Breast epithelium (tissue), 4 donors: Measurements from ENCODE around the gene NPS. TPM values are rescaled to one million over a fixed set of nuclear protein-coding genes. Genes with fewer than 3 reads are reported as not detected.

Source experiments
- DNase-seq, 2 donors: peaks; one replicate each; pipeline ENCODE4 v3.0.0-alpha.2; 2019; ENCODE audit warnings: low spot score in 2 of 2
- H3K27ac ChIP-seq, 2 donors: fragments of 200-600 bp; sonication (generic) in 1 of 2; one replicate each; pipeline ENCODE4 v1.5.1; 2016 to 2019; ENCODE audit warnings: mild to moderate bottlenecking in 1 of 2
- H3K27me3 ChIP-seq, 2 donors: fragments of 200-600 bp; sonication (generic) in 1 of 2; one replicate each; pipeline versions ENCODE4 v1.5.1 to v1.6.0; 2017 to 2019; ENCODE audit warnings: control low read depth in 1 of 2, mild to moderate bottlenecking in 1 of 2
- H3K36me3 ChIP-seq: fragments of 200-600 bp; one replicate; pipeline ENCODE4 v1.5.1; 2019
- H3K4me1 ChIP-seq, 2 donors: fragments of 200-600 bp; sonication (generic); one replicate each; pipeline ENCODE4 v1.5.1; 2016 to 2019; ENCODE audit warnings: control low read depth in 1 of 2
- H3K4me3 ChIP-seq, 3 donors: fragments of 200-600 bp; sonication (generic); 1 replicate in 2 of 3; 2 replicates in 1 of 3; pipeline ENCODE4 v1.5.1; 2016 to 2019; ENCODE audit warnings: mild to moderate bottlenecking in 3 of 3, moderate library complexity in 2 of 3
- H3K9me3 ChIP-seq, 2 donors: fragments of 200-600 bp; sonication (generic) in 1 of 2; one replicate each; pipeline ENCODE4 v1.5.1; 2016 to 2019; ENCODE audit warnings: control low read depth in 1 of 2
- CTCF ChIP-seq, 3 donors: fragments of 450-650 bp; IDR thresholded peaks; one replicate each; pipeline ENCODE4 v1.5.1; 2016 to 2017; ENCODE audit warnings: antibody characterized with exemption in 3 of 3, mild to moderate bottlenecking in 3 of 3, moderate library complexity in 3 of 3
- POLR2A ChIP-seq: fragments of 450-650 bp; IDR thresholded peaks from one replicate; pipeline ENCODE4 v1.6.1; 2016; ENCODE audit warnings: antibody characterized with exemption, mild to moderate bottlenecking, moderate library complexity
- POLR2AphosphoS5 ChIP-seq, 3 donors: sonication (generic); formaldehyde crosslinking; IDR thresholded peaks; one replicate each; pipeline ENCODE4 v1.6.1; 2017; ENCODE audit warnings: antibody characterized with exemption in 3 of 3
- intact Hi-C: fragments of 100-400 bp; cut with DNase I; formaldehyde crosslinking; loops from one replicate; pipeline ENCODE4 v1.15.1; 2023; ENCODE audit warnings: low total_unique reads
- total RNA-seq, 3 donors: library from RNA; depleted of rRNA; stranded (reverse); fragments of >200 nt; gene quantifications; one replicate each; pipeline ENCODE4 v1.1.0, GENCODE V29; 2016

Gene NPS
- total RNA-seq: not detected

- Histone ChIP-seq H3K4me1 (no peaks in the 10 kb centered on the region), H3K9me3 (peaks cover 4 to 18% of the 10 kb centered on the region in 2 donors), H3K27ac (no peak within 1 kb of the TSS), H3K27me3 (no peaks in the 10 kb centered on the region), H3K36me3 (no peaks in the 10 kb centered on the region), H3K4me3 (no peak within 1 kb of the TSS)
- no peak for TF ChIP-seq POLR2A
- TF ChIP-seq CTCF (IDR thresholded peaks at IDR 0.05): no peak
- DNase-seq: no peak
- intact Hi-C loops: no loop called here
Observed at GRCh38 chr10:127549009-127549408, at the start of gene NPS. TSS of gene NPS (plus strand) at chr10:127549309. CDS start at chr10:127549369, 60 bp downstream.

- TF ChIP-seq POLR2A: no peak
- no peak for TF ChIP-seq POLR2AphosphoS5 (IDR thresholded peaks at IDR 0.05)
- TF ChIP-seq CTCF (IDR thresholded peaks at IDR 0.05): no peak
- H3K9me3 ChIP-seq: no peaks in the 10 kb centered on the region
- no peaks in the 10 kb centered on the region for H3K27me3 ChIP-seq
- H3K36me3 ChIP-seq: no peaks in the 10 kb centered on the region
- no peak overlapping the region for H3K27ac ChIP-seq
- H3K4me3 ChIP-seq: no peak overlapping the region
- no peak for DNase-seq
- H3K4me1 ChIP-seq: no peaks in the 10 kb centered on the region
- intact Hi-C loops: no loop called here
Observed at GRCh38 chr10:127500127-127500526, 49.0 kb upstream of the NPS start.

GRCh38 chr10:127506094-127506493 lies 43.0 kb upstream of the NPS start:
- Histone ChIP-seq H3K27ac (no peak overlapping the region), H3K4me1 (no peaks in the 10 kb centered on the region), H3K4me3 (no peak overlapping the region), H3K9me3 (no peaks in the 10 kb centered on the region), H3K27me3 (no peaks in the 10 kb centered on the region), H3K36me3 (no peaks in the 10 kb centered on the region)
- DNase-seq: no peak
- intact Hi-C loops: no loop called here
- TF ChIP-seq POLR2A: no peak
- TF ChIP-seq POLR2AphosphoS5 (IDR thresholded peaks at IDR 0.05): no peak
- no peak for TF ChIP-seq CTCF (IDR thresholded peaks at IDR 0.05)

GRCh38 chr10:127522298-127522697 lies 26.8 kb upstream of the NPS start:
- Histone ChIP-seq H3K9me3 (peaks cover 0 to 5% of the 10 kb centered on the region in 2 donors), H3K4me1 (no peaks in the 10 kb centered on the region), H3K27me3 (no peaks in the 10 kb centered on the region), H3K36me3 (no peaks in the 10 kb centered on the region), H3K4me3 (no peak overlapping the region), H3K27ac (no peak overlapping the region)
- intact Hi-C loops: no loop called here
- no peak for TF ChIP-seq POLR2A
- TF ChIP-seq CTCF (IDR thresholded peaks at IDR 0.05): no peak
- no peak for TF ChIP-seq POLR2AphosphoS5 (IDR thresholded peaks at IDR 0.05)
- no peak for DNase-seq

GRCh38 chr10:127523476-127523875 lies 25.6 kb upstream of the NPS start:
- Histone ChIP-seq H3K27me3 (no peaks in the 10 kb centered on the region), H3K4me3 (no peak overlapping the region), H3K4me1 (no peaks in the 10 kb centered on the region), H3K27ac (no peak overlapping the region), H3K36me3 (no peaks in the 10 kb centered on the region), H3K9me3 (peaks cover 0 to 5% of the 10 kb centered on the region in 2 donors)
- intact Hi-C loops: no loop called here
- no peak for DNase-seq
- TF ChIP-seq CTCF (IDR thresholded peaks at IDR 0.05) (no peak), POLR2AphosphoS5 (IDR thresholded peaks at IDR 0.05) (no peak), POLR2A (no peak)
